BLaER1 (cell line): ENCODE measurements around the gene PDE4B.
"Not testable (repeated sequence)": the region's sequence is repeated elsewhere in the genome, so short reads cannot be mapped to it uniquely, and the experiment has no call there.

Source experiments
- H3K27ac ChIP-seq: shearing (Covaris generic); formaldehyde crosslinking; 2 replicates; pipeline ENCODE4 v1.8.1; 2022
- H3K27me3 ChIP-seq: shearing (Covaris generic); formaldehyde crosslinking; 2 replicates; pipeline ENCODE4 v1.8.1; 2022
- H3K36me3 ChIP-seq: shearing (Covaris generic); formaldehyde crosslinking; 2 replicates; pipeline ENCODE4 v1.8.1; 2022
- H3K4me1 ChIP-seq: shearing (Covaris generic); formaldehyde crosslinking; 2 replicates; pipeline ENCODE4 v1.8.1; 2022
- H3K4me2 ChIP-seq: shearing (Covaris generic); formaldehyde crosslinking; 2 replicates; pipeline ENCODE4 v1.8.1; 2022
- H3K4me3 ChIP-seq: shearing (Covaris generic); formaldehyde crosslinking; 2 replicates; pipeline ENCODE4 v1.8.1; 2022
- H3K9ac ChIP-seq: shearing (Covaris generic); formaldehyde crosslinking; 2 replicates; pipeline ENCODE4 v1.8.1; 2022
- H3K9me3 ChIP-seq: shearing (Covaris generic); formaldehyde crosslinking; 2 replicates; pipeline ENCODE4 v1.8.1; 2022
- H4K20me1 ChIP-seq: shearing (Covaris generic); formaldehyde crosslinking; 2 replicates; pipeline ENCODE4 v1.8.1; 2022
- Cebpa-rat ChIP-seq: shearing (Covaris generic); IDR thresholded peaks from 2 replicates; pipeline ENCODE4 v1.8.1; 2022

Gene PDE4B

GRCh38 chr1:66033781-66034180 is 241.1 kb downstream of the PDE4B start:
- H3K4me1 ChIP-seq = no peaks in the 10 kb centered on the region
- no peaks in the 10 kb centered on the region for H3K36me3 ChIP-seq
- no peak overlapping the region for H3K4me3 ChIP-seq
- H3K27me3 ChIP-seq = no peaks in the 10 kb centered on the region
- no peak overlapping the region for H3K4me2 ChIP-seq
- peaks cover 12% of the 10 kb centered on the region for H3K9me3 ChIP-seq
- no peak overlapping the region for H3K9ac ChIP-seq
- no peaks in the 10 kb centered on the region for H4K20me1 ChIP-seq
- TF ChIP-seq Cebpa-rat = no peak
- no peak overlapping the region for H3K27ac ChIP-seq

GRCh38 chr1:66035616-66036245 is 243.0 kb downstream of the PDE4B start:
- Histone ChIP-seq H3K9ac (no peak overlapping the region), H3K9me3 (0 out of 2 replicates have a peak, but pooled peaks cover 1% of the 10 kb centered on the region), H3K4me2 (no peak overlapping the region), H3K27me3 (no peaks in the 10 kb centered on the region), H3K4me1 (no peaks in the 10 kb centered on the region), H3K27ac (no peak overlapping the region), H3K36me3 (no peaks in the 10 kb centered on the region), H3K4me3 (no peak overlapping the region), H4K20me1 (no peaks in the 10 kb centered on the region)
- no peak for TF ChIP-seq Cebpa-rat

- Histone ChIP-seq H3K9me3 (no peaks in the 10 kb centered on the region), H3K36me3 (no peaks in the 10 kb centered on the region), H3K4me3 (no peak overlapping the region), H3K27me3 (no peaks in the 10 kb centered on the region), H3K4me2 (no peak overlapping the region), H4K20me1 (no peaks in the 10 kb centered on the region), H3K27ac (no peak overlapping the region), H3K4me1 (no peaks in the 10 kb centered on the region), H3K9ac (no peak overlapping the region)
- TF ChIP-seq Cebpa-rat = no peak
Measured at GRCh38 chr1:66041654-66042053, 249.0 kb downstream of the PDE4B start.

GRCh38 chr1:66043186-66043585 is 250.5 kb downstream of the PDE4B start:
- Histone ChIP-seq H3K9ac (no peak overlapping the region), H3K4me1 (no peaks in the 10 kb centered on the region), H3K27ac (no peak overlapping the region), H3K4me3 (no peak overlapping the region), H3K36me3 (no peaks in the 10 kb centered on the region), H3K27me3 (no peaks in the 10 kb centered on the region), H4K20me1 (no peaks in the 10 kb centered on the region), H3K4me2 (no peak overlapping the region), H3K9me3 (no peaks in the 10 kb centered on the region)
- TF ChIP-seq Cebpa-rat = no peak

- H3K9ac ChIP-seq = no peak overlapping the region
- no peaks in the 10 kb centered on the region for H3K36me3 ChIP-seq
- H3K4me3 ChIP-seq = no peak overlapping the region
- H3K4me1 ChIP-seq = no peaks in the 10 kb centered on the region
- no peaks in the 10 kb centered on the region for H4K20me1 ChIP-seq
- no peak overlapping the region for H3K4me2 ChIP-seq
- H3K27ac ChIP-seq = no peak overlapping the region
- H3K27me3 ChIP-seq = no peaks in the 10 kb centered on the region
- no peak for TF ChIP-seq Cebpa-rat
- H3K9me3 ChIP-seq = no peaks in the 10 kb centered on the region
Measured at GRCh38 chr1:66044912-66045311, 252.2 kb downstream of the PDE4B start.

- Histone ChIP-seq H3K4me1 (no peaks in the 10 kb centered on the region), H3K36me3 (no peaks in the 10 kb centered on the region), H3K9ac (no peak overlapping the region), H4K20me1 (no peaks in the 10 kb centered on the region), H3K27me3 (no peaks in the 10 kb centered on the region), H3K27ac (no peak overlapping the region), H3K9me3 (no peaks in the 10 kb centered on the region), H3K4me3 (no peak overlapping the region), H3K4me2 (no peak overlapping the region)
- no peak for TF ChIP-seq Cebpa-rat
Measured at GRCh38 chr1:66046415-66046814, 253.7 kb downstream of the PDE4B start.

GRCh38 chr1:66048011-66048410 is 255.3 kb downstream of the PDE4B start:
- Histone ChIP-seq H3K36me3 (no peaks in the 10 kb centered on the region), H3K4me2 (no peak overlapping the region), H3K9ac (no peak overlapping the region), H3K9me3 (no peaks in the 10 kb centered on the region), H3K4me3 (no peak overlapping the region), H3K27me3 (no peaks in the 10 kb centered on the region), H3K4me1 (no peaks in the 10 kb centered on the region), H4K20me1 (no peaks in the 10 kb centered on the region), H3K27ac (no peak overlapping the region)
- no peak for TF ChIP-seq Cebpa-rat

GRCh38 chr1:66050123-66050522 is 257.4 kb downstream of the PDE4B start:
- H3K4me3 ChIP-seq = no peak overlapping the region

GRCh38 chr1:66050633-66051032 is 257.9 kb downstream of the PDE4B start:
- Histone ChIP-seq H4K20me1 (no peaks in the 10 kb centered on the region), H3K4me2 (no peak overlapping the region), H3K4me3 (no peak overlapping the region), H3K36me3 (no peaks in the 10 kb centered on the region), H3K27ac (no peak overlapping the region), H3K9ac (no peak overlapping the region), H3K9me3 (no peaks in the 10 kb centered on the region), H3K4me1 (no peaks in the 10 kb centered on the region), H3K27me3 (no peaks in the 10 kb centered on the region)
- no peak for TF ChIP-seq Cebpa-rat

More at GRCh38 chr1:66050123-66050522, 257.4 kb downstream of the PDE4B start:
- Histone ChIP-seq H3K9ac (no peak overlapping the region), H3K9me3 (no peaks in the 10 kb centered on the region), H3K4me1 (no peaks in the 10 kb centered on the region), H3K4me2 (no peak overlapping the region), H3K27me3 (no peaks in the 10 kb centered on the region), H3K36me3 (no peaks in the 10 kb centered on the region), H3K27ac (no peak overlapping the region), H4K20me1 (no peaks in the 10 kb centered on the region)
- no peak for TF ChIP-seq Cebpa-rat

GRCh38 chr1:66055092-66055491 is 262.4 kb downstream of the PDE4B start:
- H4K20me1 ChIP-seq = no peaks in the 10 kb centered on the region
- H3K36me3 ChIP-seq = no peaks in the 10 kb centered on the region
- no peak overlapping the region for H3K4me3 ChIP-seq
- no peak overlapping the region for H3K27ac ChIP-seq
- H3K9ac ChIP-seq = no peak overlapping the region
- no peaks in the 10 kb centered on the region for H3K4me1 ChIP-seq
- H3K27me3 ChIP-seq = no peaks in the 10 kb centered on the region
- TF ChIP-seq Cebpa-rat = no peak
- H3K4me2 ChIP-seq = no peak overlapping the region
- peaks cover 4% of the 10 kb centered on the region for H3K9me3 ChIP-seq

- not testable (repeated sequence) for H3K4me2 ChIP-seq, H3K9me3 ChIP-seq, H3K27ac ChIP-seq, H3K4me3 ChIP-seq, H3K9ac ChIP-seq, H4K20me1 ChIP-seq, H3K27me3 ChIP-seq, H3K4me1 ChIP-seq, H3K36me3 ChIP-seq
Measured at GRCh38 chr1:66057448-66057847, 264.8 kb downstream of the PDE4B start.
